GM10266 (cell line): ENCODE results near the gene COMMD1.
"Not testable (repeated sequence)": the region's sequence is repeated elsewhere in the genome, so short reads cannot be mapped to it uniquely, and the experiment has no call there.

Source experiments
- DNase-seq: peaks from one replicate; pipeline ENCODE4 v3.0.0; 2012; ENCODE audit errors: extremely low spot score
- CTCF ChIP-seq: IDR thresholded peaks from 2 replicates; pipeline ENCODE4 v1.5.1; 2012; ENCODE audit warnings: mild to moderate bottlenecking, low read depth; ENCODE audit not compliant: control insufficient read depth, insufficient read depth; ENCODE audit errors: missing control alignments

Gene COMMD1

GRCh38 chr2:61909116-61909515, 3.6 kb downstream of the COMMD1 start:
- DNase-seq = no peak
- TF ChIP-seq CTCF = no peak

GRCh38 chr2:61910603-61911002, 5.1 kb downstream of the COMMD1 start:
- no peak for TF ChIP-seq CTCF
- DNase-seq = no peak

- peak; percentile 31 for TF ChIP-seq CTCF
- no peak for DNase-seq
Observed at GRCh38 chr2:61911510-61911909, 6.0 kb downstream of the COMMD1 start.

GRCh38 chr2:61914794-61915193, 9.3 kb downstream of the COMMD1 start:
- DNase-seq = not testable (repeated sequence)

GRCh38 chr2:61920548-61920947, 15.1 kb downstream of the COMMD1 start:
- no peak for DNase-seq
- TF ChIP-seq CTCF = no peak

DNA sequence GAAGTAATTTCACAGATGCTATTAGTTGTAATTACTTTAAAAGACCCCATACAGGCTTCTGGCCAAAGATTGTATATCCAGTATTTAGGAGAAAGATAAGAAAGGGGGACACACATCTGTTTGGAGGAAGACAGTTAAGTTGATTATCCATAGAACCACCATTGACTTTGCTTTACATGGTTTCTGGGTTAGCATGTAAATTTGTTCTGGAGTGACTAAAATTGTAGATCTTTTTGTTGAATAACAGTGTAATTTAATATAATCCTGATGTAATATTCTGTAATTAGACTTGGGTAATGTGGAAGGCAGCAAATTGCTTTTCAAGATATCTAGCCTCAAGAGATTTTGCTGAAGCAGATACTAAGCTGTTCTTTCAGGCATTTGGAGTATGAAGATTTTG, 17.2 kb downstream of the COMMD1 start:
- no peak for TF ChIP-seq CTCF
- DNase-seq = no peak

GRCh38 chr2:61924895-61925663, 19.6 kb downstream of the COMMD1 start:
- no peak for DNase-seq
- no peak for TF ChIP-seq CTCF
